Cardiac septum (tissue), 1 donor: ENCODE results near the gene ROR2. TPM values are rescaled to one million over a fixed set of nuclear protein-coding genes. Genes with fewer than 3 reads are reported as not detected.

Source experiments
- DNase-seq: peaks from one replicate; pipeline ENCODE4 v3.0.0-alpha.2; 2020; ENCODE audit warnings: low spot score
- intact Hi-C: fragments of 100-400 bp; cut with DNase I; formaldehyde crosslinking; loops from one replicate; pipeline ENCODE4 v1.14.0; 2022
- total RNA-seq: library from RNA; stranded (reverse); fragmentation: NEBNext Ultra II Directional; extraction: Animal tissue kit (Norgen Biotek cat#: 25700); gene quantifications from one replicate; pipeline ENCODE4 v1.2.1, GENCODE V29; 2021
- donor health status: DM: no; HTN: no; CAD: no.

ROR2 gene
- total RNA-seq, 1 donor from 2014 or later, result 0.65 TPM

- intact Hi-C loops, result no loop called here
- DNase-seq, result no peak
These were observed 115.3 kb downstream of the ROR2 start for GRCh38 chr9:91834740-91835139.

GRCh38 chr9:91833878-91834255, 116.2 kb downstream of the ROR2 start:
- intact Hi-C loops, result no loop called here
- no peak for DNase-seq

- intact Hi-C loops, result no loop called here
- DNase-seq, result no peak
These were observed 116.7 kb downstream of the ROR2 start for GRCh38 chr9:91833096-91833877.

- no peak for DNase-seq
- intact Hi-C loops, result no loop called here
These were observed 117.7 kb downstream of the ROR2 start for GRCh38 chr9:91832322-91832721.

GRCh38 chr9:91825866-91826265, 124.2 kb downstream of the ROR2 start:
- intact Hi-C loops, result no loop called here
- no peak for DNase-seq

GRCh38 chr9:91825422-91825821, 124.6 kb downstream of the ROR2 start:
- intact Hi-C loops, result no loop called here
- no peak for DNase-seq

- DNase-seq, result peak; percentile 50
- intact Hi-C loops, result no loop called here
These were observed 125.3 kb downstream of the ROR2 start for GRCh38 chr9:91824601-91825305.

- intact Hi-C loops, result no loop called here
- no peak for DNase-seq
These were observed 125.9 kb downstream of the ROR2 start for GRCh38 chr9:91824151-91824550.

GRCh38 chr9:91820949-91821880, 128.8 kb downstream of the ROR2 start:
- DNase-seq, result no peak
- intact Hi-C loops, result no loop called here

- intact Hi-C loops, result no loop called here
- peak; percentile 46 for DNase-seq
These were observed 129.8 kb downstream of the ROR2 start for GRCh38 chr9:91820126-91820750.

- intact Hi-C loops, result no loop called here
- DNase-seq, result peak; percentile 70
These were observed 131.2 kb downstream of the ROR2 start for GRCh38 chr9:91818647-91819403.

- intact Hi-C loops, result no loop called here
- DNase-seq, result no peak
These were observed 131.8 kb downstream of the ROR2 start for GRCh38 chr9:91818225-91818585.

GRCh38 chr9:91817493-91818224, 132.4 kb downstream of the ROR2 start:
- DNase-seq, result peak; percentile 20
- intact Hi-C loops, result no loop called here

- intact Hi-C loops, result no loop called here
- peak; percentile 44 for DNase-seq
These were observed 132.9 kb downstream of the ROR2 start for GRCh38 chr9:91817106-91817492.

- peak; percentile 49 for DNase-seq
- intact Hi-C loops, result no loop called here
These were observed 133.7 kb downstream of the ROR2 start for GRCh38 chr9:91816356-91816755.

- DNase-seq, result peak; percentile 49
- intact Hi-C loops, result no loop called here
These were observed 134.1 kb downstream of the ROR2 start for GRCh38 chr9:91815896-91816295.

GRCh38 chr9:91814753-91815152, 135.3 kb downstream of the ROR2 start:
- intact Hi-C loops, result no loop called here
- no peak for DNase-seq

GRCh38 chr9:91814201-91814600, 135.8 kb downstream of the ROR2 start:
- no peak for DNase-seq
- intact Hi-C loops, result no loop called here
